Measurements from ENCODE around the gene PWWP2B.

DNA sequence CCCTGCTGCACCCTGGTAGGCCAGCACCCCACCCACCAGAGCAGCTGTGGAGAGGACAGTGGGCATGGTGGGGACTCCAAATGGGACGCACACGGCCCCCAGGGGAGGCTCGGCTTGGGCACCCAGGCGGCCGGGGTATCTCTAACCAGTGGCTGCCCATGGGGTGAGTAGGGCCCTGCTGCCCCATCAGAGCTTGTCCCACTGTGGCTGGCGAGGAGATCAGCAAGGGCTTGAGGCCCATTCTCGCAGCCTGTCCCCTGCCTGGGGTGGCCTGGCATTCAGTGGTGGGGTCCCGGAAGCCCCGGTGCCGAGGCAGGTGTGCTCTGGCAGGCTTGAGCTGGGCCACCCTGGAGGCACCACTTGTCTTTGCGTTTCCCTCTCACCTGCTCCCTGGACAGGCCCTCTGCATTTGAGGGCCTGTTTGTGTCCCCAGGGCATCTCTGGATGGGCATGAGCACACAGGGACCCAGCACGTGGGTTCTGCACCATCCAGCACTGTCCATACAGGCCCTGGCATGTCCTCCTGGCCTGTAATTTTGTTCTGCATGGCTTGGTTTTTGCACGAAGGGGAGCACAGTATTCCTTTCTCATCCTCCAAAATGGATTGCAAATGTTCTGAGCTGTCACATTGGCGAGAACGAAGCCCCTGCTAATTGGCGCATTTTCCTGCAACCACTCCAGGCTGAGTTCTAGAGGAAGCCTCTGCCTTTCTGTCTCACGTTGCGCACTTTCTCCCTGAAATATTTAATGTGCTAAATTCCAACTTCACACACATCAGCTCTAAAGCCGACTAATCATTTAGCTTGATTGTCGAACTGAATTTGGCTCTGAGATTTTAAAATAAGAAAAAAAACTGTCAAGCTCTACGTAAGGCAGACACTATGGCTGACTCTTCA is 27.2 kb downstream of the PWWP2B start:
- TF ChIP-seq, protein P1, sequence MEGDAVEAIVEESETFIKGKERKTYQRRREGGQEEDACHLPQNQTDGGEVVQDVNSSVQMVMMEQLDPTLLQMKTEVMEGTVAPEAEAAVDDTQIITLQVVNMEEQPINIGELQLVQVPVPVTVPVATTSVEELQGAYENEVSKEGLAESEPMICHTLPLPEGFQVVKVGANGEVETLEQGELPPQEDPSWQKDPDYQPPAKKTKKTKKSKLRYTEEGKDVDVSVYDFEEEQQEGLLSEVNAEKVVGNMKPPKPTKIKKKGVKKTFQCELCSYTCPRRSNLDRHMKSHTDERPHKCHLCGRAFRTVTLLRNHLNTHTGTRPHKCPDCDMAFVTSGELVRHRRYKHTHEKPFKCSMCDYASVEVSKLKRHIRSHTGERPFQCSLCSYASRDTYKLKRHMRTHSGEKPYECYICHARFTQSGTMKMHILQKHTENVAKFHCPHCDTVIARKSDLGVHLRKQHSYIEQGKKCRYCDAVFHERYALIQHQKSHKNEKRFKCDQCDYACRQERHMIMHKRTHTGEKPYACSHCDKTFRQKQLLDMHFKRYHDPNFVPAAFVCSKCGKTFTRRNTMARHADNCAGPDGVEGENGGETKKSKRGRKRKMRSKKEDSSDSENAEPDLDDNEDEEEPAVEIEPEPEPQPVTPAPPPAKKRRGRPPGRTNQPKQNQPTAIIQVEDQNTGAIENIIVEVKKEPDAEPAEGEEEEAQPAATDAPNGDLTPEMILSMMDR (conservative IDR thresholded peaks at IDR 0.05; ENCODE audit: low read length) = no peak
- no peak for TF ChIP-seq EZH2phosphoT487 (IDR thresholded peaks at IDR 0.05; ENCODE audit: borderline replicate concordance)

Data from Loucy (cell line).